H1 (cell line): ENCODE results near the gene RGL3. TPM values are rescaled to one million over a fixed set of nuclear protein-coding genes. Genes with fewer than 3 reads are reported as not detected.
A peak's percentile ranks its signal among the peaks of the same experiment; 100 is the strongest.

Experiments used
- CTCF ChIA-PET: fragments of 300-600 bp; sonication (Branson Sonifier 250); formaldehyde crosslinking; loops from one replicate; lab custom pipeline; 2021; ENCODE audit not compliant: partially characterized antibody; lab: Charles Lee
- POLR2A ChIA-PET: fragments of 300-600 bp; sonication (Branson Sonifier 250); formaldehyde crosslinking; loops from one replicate; lab custom pipeline; 2021; ENCODE audit warnings: inconsistent platforms; ENCODE audit not compliant: partially characterized antibody; lab: Charles Lee
- DNase-seq, 2 experiments: peaks; one replicate each; pipeline versions ENCODE4 v3.0.0 to v3.0.0-alpha.2; 2010 to 2022; ENCODE audit warnings: low spot score in 2 of 2, low read depth in 1 of 2, mixed read lengths in 1 of 2
- FAIRE-seq: peaks from 2 replicates; lab custom pipeline; 2011; peaks lifted over from hg19 to GRCh38; lab: Jason Lieb, UNC
- H2AFZ ChIP-seq: 2 replicates; pipeline ENCODE4 v1.8.1; 2012; ENCODE audit warnings: low read length, inconsistent platforms
- H2AK5ac ChIP-seq: 2 replicates; pipeline ENCODE4 v1.6.1; 2013; ENCODE audit warnings: low read depth, low read length
- H2BK120ac ChIP-seq: replicated peaks from 2 replicates; pipeline ENCODE3; 2013; ENCODE audit warnings: low read depth, low read length, inconsistent platforms
- H2BK12ac ChIP-seq: 2 replicates; pipeline ENCODE4 v1.6.1; 2013; ENCODE audit warnings: low read depth, low read length
- H2BK15ac ChIP-seq: 2 replicates; pipeline ENCODE4 v1.6.1; 2013; ENCODE audit warnings: low read length
- H2BK20ac ChIP-seq: 2 replicates; pipeline ENCODE4 v1.6.1; 2013; ENCODE audit warnings: low read length
- H2BK5ac ChIP-seq: 2 replicates; pipeline ENCODE4 v1.6.1; 2013; ENCODE audit warnings: low read depth, low read length
- H3K14ac ChIP-seq: 2 replicates; pipeline ENCODE4 v1.6.1; 2013; ENCODE audit warnings: inconsistent platforms; ENCODE audit not compliant: insufficient read length
- H3K18ac ChIP-seq: 2 replicates; pipeline ENCODE4 v1.6.1; 2013; ENCODE audit warnings: low read length; ENCODE audit errors: extremely low read depth
- H3K23ac ChIP-seq: 2 replicates; pipeline ENCODE4 v1.6.1; 2013; ENCODE audit warnings: inconsistent platforms; ENCODE audit not compliant: insufficient read length
- H3K23me2 ChIP-seq: 2 replicates; pipeline ENCODE4 v1.6.1; 2013; ENCODE audit warnings: low read depth, low read length
- H3K27ac ChIP-seq: 2 replicates; pipeline ENCODE4 v1.6.1; 2011; ENCODE audit warnings: low read depth, low read length, inconsistent platforms
- H3K27me3 ChIP-seq, 4 experiments: replicated peaks in 1 of 4; 1 replicate in 1 of 4; 2 replicates in 3 of 4; pipeline versions ENCODE4 v1.6.1 to v1.8.1; 2011 to 2013; ENCODE audit warnings: low read length in 3 of 4, mild to moderate bottlenecking in 3 of 4, inconsistent platforms in 2 of 4, mixed read lengths in 2 of 4, moderate library complexity in 1 of 4; ENCODE audit not compliant: control insufficient read depth in 3 of 4, insufficient read depth in 3 of 4; ENCODE audit errors: extremely low read depth in 1 of 4
- H3K36me3 ChIP-seq, 4 experiments: 2 replicates each; pipeline versions ENCODE4 v1.6.1 to v1.8.1; 2011 to 2013; ENCODE audit warnings: mild to moderate bottlenecking in 4 of 4, low read length in 3 of 4, moderate library complexity in 2 of 4, control low read depth in 1 of 4, inconsistent platforms in 1 of 4; ENCODE audit not compliant: insufficient read depth in 4 of 4, control insufficient read depth in 2 of 4
- H3K4ac ChIP-seq: replicated peaks from 2 replicates; pipeline ENCODE3; 2013; ENCODE audit warnings: low read length, low read depth, mixed read lengths, inconsistent platforms; ENCODE audit not compliant: insufficient read length
- H3K4me1 ChIP-seq, 4 experiments: replicated peaks in 1 of 4; 1 replicate in 1 of 4; 2 replicates in 3 of 4; pipeline versions ENCODE4 v1.6.1 to v1.8.1; 2011 to 2013; ENCODE audit warnings: low read length in 3 of 4, inconsistent platforms in 2 of 4, mixed read lengths in 1 of 4; ENCODE audit not compliant: insufficient read depth in 4 of 4, control insufficient read depth in 3 of 4
- H3K4me2 ChIP-seq, 2 experiments: 2 replicates each; pipeline versions ENCODE4 v1.6.1 to v1.8.1; 2011 to 2013; ENCODE audit warnings: low read depth in 2 of 2, low read length in 2 of 2, control low read depth in 1 of 2, inconsistent platforms in 1 of 2, mild to moderate bottlenecking in 1 of 2; ENCODE audit not compliant: insufficient read depth in 1 of 2
- H3K4me3 ChIP-seq, 4 experiments: fragments of 200-600, 300-600 bp in 1 of 4; sonication (generic), shearing (Covaris generic), sonication (Bioruptor Twin) in 1 of 4; 2 replicates each; pipeline versions ENCODE4 v1.5.1 to v1.8.1; 2011 to 2016; ENCODE audit warnings: low read length in 4 of 4, low read depth in 3 of 4, control low read depth in 2 of 4, inconsistent platforms in 2 of 4, mild to moderate bottlenecking in 2 of 4, mixed read lengths in 1 of 4, moderate library complexity in 1 of 4; ENCODE audit not compliant: insufficient read depth in 2 of 4; ENCODE audit errors: extremely low read depth in 1 of 4
- H3K56ac ChIP-seq: replicated peaks from 2 replicates; pipeline ENCODE3; 2013; ENCODE audit warnings: low read depth, mild to moderate bottlenecking, mixed read lengths, low read length, inconsistent platforms; ENCODE audit not compliant: insufficient read length
- H3K79me1 ChIP-seq: 2 replicates; pipeline ENCODE4 v1.6.1; 2013; ENCODE audit warnings: low read depth, low read length, control low read depth
- H3K79me2 ChIP-seq, 2 experiments: 2 replicates each; pipeline versions ENCODE4 v1.6.1 to v1.8.1; 2012 to 2013; ENCODE audit warnings: low read length in 2 of 2, mild to moderate bottlenecking in 2 of 2, inconsistent platforms in 1 of 2; ENCODE audit not compliant: insufficient read depth in 2 of 2, control insufficient read depth in 1 of 2
- H3K9ac ChIP-seq, 4 experiments: replicated peaks in 1 of 4; 1 replicate in 1 of 4; 2 replicates in 3 of 4; pipeline versions ENCODE4 v1.6.1 to v1.8.1; 2011 to 2013; ENCODE audit warnings: low read depth in 3 of 4, low read length in 3 of 4, control low read depth in 2 of 4, mild to moderate bottlenecking in 2 of 4, moderate library complexity in 2 of 4, inconsistent platforms in 1 of 4; ENCODE audit errors: extremely low read depth in 1 of 4
- H3K9me3 ChIP-seq, 2 experiments: 2 replicates each; pipeline versions ENCODE4 v1.6.1 to v1.8.1; 2012 to 2013; ENCODE audit warnings: mild to moderate bottlenecking in 2 of 2, moderate library complexity in 2 of 2, control low read depth in 1 of 2, inconsistent platforms in 1 of 2, low read depth in 1 of 2, low read length in 1 of 2, mixed read lengths in 1 of 2; ENCODE audit not compliant: insufficient read depth in 2 of 2
- H4K20me1 ChIP-seq, 2 experiments: replicated peaks in 1 of 2; 2 replicates each; pipeline versions ENCODE3 to v1.8.1; 2011 to 2013; ENCODE audit warnings: inconsistent platforms in 2 of 2, low read length in 2 of 2, mild to moderate bottlenecking in 1 of 2; ENCODE audit not compliant: insufficient read depth in 2 of 2, control insufficient read depth in 1 of 2
- H4K5ac ChIP-seq: 2 replicates; pipeline ENCODE4 v1.6.1; 2013; ENCODE audit warnings: low read length, low read depth, mixed read lengths, inconsistent platforms; ENCODE audit not compliant: insufficient read length
- H4K8ac ChIP-seq: 2 replicates; pipeline ENCODE4 v1.8.0; 2013; ENCODE audit warnings: mild to moderate bottlenecking, moderate library complexity, low read length, inconsistent platforms; ENCODE audit not compliant: insufficient read depth; ENCODE audit errors: extremely low read depth
- H4K91ac ChIP-seq: replicated peaks from 2 replicates; pipeline ENCODE3; 2013; ENCODE audit warnings: low read length, mixed read lengths, inconsistent platforms; ENCODE audit not compliant: insufficient read length
- BACH1 ChIP-seq: IDR thresholded peaks from 2 replicates; pipeline ENCODE4 v1.6.1; 2012; ENCODE audit warnings: low read length, improper control_type of control experiment
- BRCA1 ChIP-seq: IDR thresholded peaks from 2 replicates; pipeline ENCODE4 v1.6.1; 2012; ENCODE audit warnings: low read depth, low read length, improper control_type of control experiment
- CEBPB ChIP-seq: IDR thresholded peaks from 2 replicates; pipeline ENCODE4 v1.6.1; 2012; ENCODE audit warnings: low read depth, low read length
- EGR1 ChIP-seq: IDR thresholded peaks from 2 replicates; pipeline ENCODE4 v1.6.1; 2011; ENCODE audit warnings: low read depth, low read length, borderline replicate concordance
- GABPA ChIP-seq: IDR thresholded peaks from 2 replicates; pipeline ENCODE4 v1.6.1; 2011; ENCODE audit warnings: mild to moderate bottlenecking, low read length, moderate library complexity, borderline replicate concordance; ENCODE audit not compliant: insufficient read depth
- JUN ChIP-seq: IDR thresholded peaks from 2 replicates; pipeline ENCODE4 v1.6.1; 2011; ENCODE audit warnings: low read depth, mild to moderate bottlenecking, improper control_type of control experiment, low read length
- JUND ChIP-seq: IDR thresholded peaks from 2 replicates; pipeline ENCODE4 v1.6.1; 2011; ENCODE audit warnings: mild to moderate bottlenecking, improper control_type of control experiment, low read length
- MAX ChIP-seq: IDR thresholded peaks from 2 replicates; pipeline ENCODE4 v1.6.1; 2012; ENCODE audit warnings: inconsistent platforms
- NRF1 ChIP-seq: IDR thresholded peaks from 2 replicates; pipeline ENCODE4 v1.6.1; 2011; ENCODE audit warnings: mild to moderate bottlenecking, low read depth, low read length, improper control_type of control experiment
- PHF8 ChIP-seq: fragments of 200-600 bp; sonication (generic); conservative IDR thresholded peaks from 2 replicates; pipeline ENCODE4 v1.7.1; 2012; ENCODE audit warnings: low read depth, mild to moderate bottlenecking, inconsistent platforms, low read length, moderate library complexity
- POLR2A ChIP-seq, 2 experiments: IDR thresholded peaks; 1 replicate in 1 of 2; 2 replicates in 1 of 2; pipeline ENCODE4 v1.6.1; 2011; ENCODE audit warnings: low read depth in 2 of 2, low read length in 2 of 2, mild to moderate bottlenecking in 2 of 2; ENCODE audit errors: control extremely low read depth in 1 of 2
- RNF2 ChIP-seq: fragments of 200-900, 300-1000 bp; sonication (generic); IDR thresholded peaks from 2 replicates; pipeline ENCODE4 v1.7.1; 2016; ENCODE audit warnings: borderline replicate concordance, low read depth, mild to moderate bottlenecking, antibody characterized with exemption, low read length; ENCODE audit not compliant: poor library complexity, severe bottlenecking; ENCODE audit errors: missing control alignments
- SIRT6 ChIP-seq: IDR thresholded peaks from one replicate; pipeline ENCODE4 v1.7.1; 2012; ENCODE audit warnings: low read length, inconsistent platforms
- SP4 ChIP-seq: IDR thresholded peaks from 2 replicates; pipeline ENCODE4 v1.6.1; 2012; ENCODE audit warnings: low read length, inconsistent platforms
- TAF7 ChIP-seq: optimal IDR thresholded peaks from 2 replicates; pipeline ENCODE3; 2011; ENCODE audit warnings: low read depth, mild to moderate bottlenecking, inconsistent platforms, low read length, moderate library complexity, borderline replicate concordance
- WGBS, 2 experiments: shearing (Covaris generic) in 1 of 2; methylation state at CpG; one replicate each; pipeline versions ENCODE4 v1.1.6 to v1.1.7; 2013 to 2015; ENCODE audit warnings: low lambda C conversion rate in 2 of 2, mixed read lengths in 2 of 2, inconsistent platforms in 1 of 2, low coverage in 1 of 2, missing lambda C conversion rate in 1 of 2; ENCODE audit not compliant: insufficient replicate concordance in 2 of 2, insufficient coverage in 1 of 2, insufficient read length in 1 of 2; ENCODE audit errors: extremely low coverage in 1 of 2, missing lambda C conversion rate in 1 of 2; 5-methylcytosine and 5-hydroxymethylcytosine counted together
- polyA plus RNA-seq, 7 experiments: library from polyadenylated mRNA; depleted of rRNA in 3 of 7; stranded (reverse) in 5 of 7; unstranded in 2 of 7; fragments of >200 nt in 5 of 7; fragments of 200-250 nt in 2 of 7; gene quantifications; 1 replicate in 5 of 7; 2 replicates in 1 of 7; 4 replicates in 1 of 7; pipeline versions ENCODE4 v1.2.1 to v1.2.3, GENCODE V29; 2011 to 2013; ENCODE audit warnings: missing spikeins in 2 of 7, mixed read lengths in 2 of 7
- total RNA-seq: library from RNA; stranded (reverse); fragmentation: NEBNext Ultra II Directional; extraction: Animal tissue kit (Norgen Biotek cat#: 25700); gene quantifications from 2 replicates; pipeline ENCODE4 v1.2.1, GENCODE V29; 2021

Gene RGL3
- total and polyA plus RNA-seq, 2 of the 8 experiments (the other 6 are each of a cell fraction or from before 2014, with no cell fraction given): 36.9 to 40.9 TPM

GRCh38 chr19:11349171-11349570, 69.9 kb downstream of the RGL3 start:
- no peak overlapping the region for H2AFZ ChIP-seq
- H3K4me2 ChIP-seq: no peak overlapping the region
- H3K23ac ChIP-seq: no peak overlapping the region
- H3K27ac ChIP-seq: no peak overlapping the region
- DNase-seq (no peak), FAIRE-seq (no peak)
- no peaks in the 10 kb centered on the region for H4K20me1 ChIP-seq
- peaks cover 0 to 3% of the 10 kb centered on the region in 2 experiments; a peak in 1 of 4 replicates for H3K79me2 ChIP-seq
- no peak overlapping the region for H2BK15ac ChIP-seq
- H4K8ac ChIP-seq: no peak overlapping the region
- CTCF ChIA-PET: interaction anchor here (0.6 to 1.5 kb wide), 3 partner anchors 12 to 133 kb away, joined by 3 to 4 read pairs (median 3); no protein-coding TSS in a partner anchor
- H4K5ac ChIP-seq: no peak overlapping the region
- POLR2A ChIA-PET: interaction anchor here (1.0 kb wide), 1 partner anchor 33 kb away, joined by 3 read pairs; no protein-coding TSS in a partner anchor
- H2AK5ac ChIP-seq: 0 out of 2 replicates have a peak overlapping the region, but pooled peaks have one; percentile 53
- no peaks in the 10 kb centered on the region for H3K36me3 ChIP-seq
- no peak overlapping the region for H3K56ac ChIP-seq
- H3K79me1 ChIP-seq: peaks cover 5% of the 10 kb centered on the region; the same call in 1 of the 2 replicates
- no peak overlapping the region for H2BK20ac ChIP-seq
- no peak overlapping the region for H3K18ac ChIP-seq
- peaks cover 0 to 10% (median 6%) of the 10 kb centered on the region in 4 experiments; a peak in 5 of 7 replicates for H3K4me1 ChIP-seq
- peaks cover 0 to 6% of the 10 kb centered on the region in 2 experiments; a peak in 1 of 4 replicates for H3K9me3 ChIP-seq
- H3K4me3 ChIP-seq: no peak overlapping the region
- H3K14ac ChIP-seq: no peak overlapping the region
- H4K91ac ChIP-seq: peak overlapping the region; percentile 26
- no peak overlapping the region for H2BK5ac ChIP-seq
- H2BK12ac ChIP-seq: no peak overlapping the region
- no peaks in the 10 kb centered on the region; a peak in 1 of 7 replicates for H3K27me3 ChIP-seq
- H3K23me2 ChIP-seq: peaks cover 14% of the 10 kb centered on the region
- H3K4ac ChIP-seq: no peak overlapping the region
- no peak overlapping the region for H3K9ac ChIP-seq
- no peak overlapping the region for H2BK120ac ChIP-seq
- WGBS, 2 experiments: 83% methylated on average over 4 of the region's 4 CpGs; no CpG with 5 or more reads in 1 of the 2 experiments
- TF ChIP-seq BRCA1 (no peak), JUN (no peak), PHF8 (no peak), POLR2A (IDR thresholded peaks at IDR 0.05; ENCODE audit: control extremely low read depth in 1 of 2, low read depth in 2 of 2, low read length in 2 of 2) (no peak), SP4 (no peak), RNF2 (no peak), GABPA (no peak), MAX (no peak), EGR1 (no peak), JUND (no peak), BACH1 (no peak), NRF1 (no peak), TAF7 (no peak), CEBPB (no peak), SIRT6 (no peak)
